GM18526 (cell line): ENCODE measurements around the gene TNFRSF17.
"Not testable (repeated sequence)": the region's sequence is repeated elsewhere in the genome, so short reads cannot be mapped to it uniquely, and the experiment has no call there.

Experiments
- POLR2A ChIP-seq: IDR thresholded peaks from 3 replicates; pipeline ENCODE4 v1.6.1; 2011; ENCODE audit not compliant: insufficient read length; ENCODE audit errors: extremely low read depth

The TNFRSF17 gene

DNA sequence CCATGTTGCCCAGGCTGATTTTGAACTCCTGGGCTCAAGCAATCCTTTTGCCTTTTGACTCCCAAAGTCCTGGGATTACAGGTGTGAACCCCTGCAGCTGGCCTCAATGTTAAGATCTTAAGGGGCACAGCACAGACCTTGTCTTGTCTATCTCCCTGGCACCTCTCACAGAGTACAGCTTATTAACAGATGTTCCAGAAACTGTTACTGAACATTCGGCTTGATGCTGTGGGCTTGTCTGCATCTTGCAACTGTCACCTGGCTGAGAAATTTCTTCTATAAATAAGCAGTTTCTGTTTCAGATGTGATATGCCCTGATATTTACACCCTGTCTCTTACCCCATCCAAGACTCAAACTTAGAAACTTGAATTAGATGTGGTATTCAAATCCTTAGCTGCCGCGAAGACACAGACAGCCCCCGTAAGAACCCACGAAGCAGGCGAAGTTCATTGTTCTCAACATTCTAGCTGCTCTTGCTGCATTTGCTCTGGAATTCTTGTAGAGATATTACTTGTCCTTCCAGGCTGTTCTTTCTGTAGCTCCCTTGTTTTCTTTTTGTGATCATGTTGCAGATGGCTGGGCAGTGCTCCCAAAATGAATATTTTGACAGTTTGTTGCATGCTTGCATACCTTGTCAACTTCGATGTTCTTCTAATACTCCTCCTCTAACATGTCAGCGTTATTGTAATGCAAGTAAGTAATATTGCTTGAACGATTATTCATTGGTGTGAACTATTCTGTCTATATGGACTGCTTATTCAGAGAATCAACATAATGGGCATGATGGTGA is at the start of gene TNFRSF17:
Gene TNFRSF17 (plus strand): TSS at position 450 of the 791 bp plus-strand sequence. CDS start 115 bp downstream, at position 565.
- no peak for TF ChIP-seq POLR2A

DNA sequence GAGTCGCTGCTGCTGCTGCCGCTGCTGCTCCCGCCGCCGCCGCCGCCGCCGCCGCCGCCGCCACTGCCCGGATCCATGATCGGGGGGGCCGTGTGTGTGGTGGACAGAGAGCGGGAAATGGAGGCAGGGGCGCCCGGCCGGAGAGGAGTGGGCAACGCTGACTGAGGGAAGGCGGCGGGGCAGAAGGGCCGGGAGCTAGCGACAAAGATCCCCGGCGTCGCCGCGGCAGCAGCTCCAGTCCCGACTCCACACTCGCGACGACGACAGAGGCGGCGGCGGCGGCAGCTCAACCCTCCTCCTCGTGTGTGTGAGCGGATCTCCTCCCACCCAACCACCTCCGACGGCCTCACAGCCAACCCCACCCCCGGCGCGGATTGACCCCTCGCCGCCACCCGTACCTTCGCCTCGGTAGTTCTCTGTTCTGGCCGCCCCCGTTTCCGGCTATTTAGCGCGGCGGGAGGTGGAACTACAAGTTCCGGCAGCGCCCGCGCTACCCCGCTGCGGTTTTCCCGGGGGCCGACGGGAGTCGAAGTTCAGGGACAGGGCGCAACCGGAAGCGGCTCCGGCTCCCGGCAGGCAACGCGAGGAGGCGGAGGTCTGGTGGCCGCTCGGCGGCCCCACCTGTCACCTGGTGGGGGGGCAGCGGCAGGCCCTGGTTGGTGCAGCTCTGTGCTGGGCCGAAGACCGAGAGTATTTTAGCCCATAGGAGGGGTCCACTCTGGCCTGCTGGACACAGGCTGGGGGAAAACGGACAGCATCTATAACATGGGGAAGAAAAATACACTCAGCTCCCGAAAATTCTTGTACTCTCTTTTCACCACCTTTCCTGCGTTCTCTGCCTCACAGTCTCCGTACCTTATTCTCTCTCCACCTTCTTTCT is 49.1 kb upstream of the TNFRSF17 start, which contains the start of gene GSPT1:
Gene GSPT1 (minus strand): TSS at position 313 of the 880 bp plus-strand sequence. CDS start 236 bp downstream, at position 77.
- TF ChIP-seq POLR2A, result peak; percentile 80

DNA sequence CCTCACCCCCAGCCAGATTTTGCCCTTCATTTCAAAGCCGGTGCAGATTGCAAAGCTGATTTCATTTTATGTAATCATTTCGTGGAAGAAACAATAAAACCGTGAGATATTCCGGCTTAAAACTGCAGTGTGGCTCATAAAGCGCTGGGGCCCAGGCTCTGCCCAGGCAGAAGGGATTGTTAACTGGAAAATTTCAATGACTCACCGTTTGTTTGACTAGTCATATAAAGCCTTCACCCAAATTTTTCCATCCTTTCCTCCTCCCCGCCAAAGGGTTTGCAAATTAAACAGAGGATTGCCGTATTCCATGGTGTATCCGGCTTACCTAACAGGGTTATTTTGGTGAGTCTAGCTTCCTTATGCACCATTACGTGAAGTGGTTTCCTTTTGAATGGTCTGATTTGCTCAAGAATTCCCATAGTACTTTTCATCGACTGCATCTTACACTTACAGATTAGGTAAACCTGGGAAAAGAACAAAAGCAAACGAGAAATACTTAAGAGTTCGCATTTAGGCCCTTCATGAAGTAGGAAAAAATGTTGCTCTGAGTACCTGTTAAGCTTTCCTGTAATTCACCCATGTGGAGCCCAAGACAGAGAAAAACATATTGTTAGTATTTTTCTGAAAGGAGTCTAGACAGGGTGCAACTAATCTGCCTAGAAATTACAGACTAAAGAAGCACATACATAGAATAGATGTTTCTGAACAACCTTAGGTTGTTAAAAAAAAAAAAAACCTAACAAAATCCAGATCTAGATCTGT is 48.3 kb upstream of the TNFRSF17 start:
- TF ChIP-seq POLR2A, result no peak

DNA sequence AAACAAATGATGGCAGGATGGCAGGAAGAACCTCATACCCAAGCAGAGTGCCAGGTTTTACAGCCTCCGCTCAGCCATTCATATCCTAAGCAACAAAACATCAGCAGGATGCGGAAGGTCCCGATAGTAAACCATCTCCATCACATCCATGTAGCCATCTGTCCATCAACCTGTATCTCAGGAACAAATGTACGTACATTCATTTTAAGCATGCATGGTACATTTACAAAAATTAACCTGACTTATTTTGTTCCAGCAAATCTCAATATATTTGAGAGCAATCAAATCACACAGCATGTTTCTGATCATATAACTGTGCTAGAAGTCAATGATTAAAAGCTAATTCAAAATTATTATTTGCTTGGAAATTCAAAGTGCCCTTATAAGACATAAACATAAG is 23.1 kb upstream of the TNFRSF17 start, which contains the start of gene NPIPB2:
Gene NPIPB2 (minus strand): TSS at position 101 of the 400 bp plus-strand sequence. CDS start 0 bp downstream, at position 101.
- TF ChIP-seq POLR2A, result not testable (repeated sequence)

DNA sequence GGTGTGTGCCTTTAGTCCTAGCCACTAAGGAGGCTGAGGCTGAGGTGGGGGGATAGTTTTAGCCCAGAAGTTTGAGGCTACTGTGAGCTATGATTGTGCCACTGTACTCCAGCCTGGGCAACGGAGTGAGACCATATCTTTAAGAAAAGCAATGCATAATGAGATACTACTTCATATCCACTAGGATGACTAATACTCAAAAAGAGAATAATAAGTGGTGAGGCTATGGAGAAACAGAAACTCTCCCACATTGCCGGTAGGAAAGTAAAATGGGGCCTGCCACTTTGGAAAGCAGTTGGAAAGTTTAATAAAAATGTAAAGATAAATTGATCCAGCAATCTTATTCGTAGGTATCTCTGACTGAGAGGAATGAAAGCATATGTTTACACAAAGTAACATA is 18.6 kb upstream of the TNFRSF17 start:
- TF ChIP-seq POLR2A, result no peak

DNA sequence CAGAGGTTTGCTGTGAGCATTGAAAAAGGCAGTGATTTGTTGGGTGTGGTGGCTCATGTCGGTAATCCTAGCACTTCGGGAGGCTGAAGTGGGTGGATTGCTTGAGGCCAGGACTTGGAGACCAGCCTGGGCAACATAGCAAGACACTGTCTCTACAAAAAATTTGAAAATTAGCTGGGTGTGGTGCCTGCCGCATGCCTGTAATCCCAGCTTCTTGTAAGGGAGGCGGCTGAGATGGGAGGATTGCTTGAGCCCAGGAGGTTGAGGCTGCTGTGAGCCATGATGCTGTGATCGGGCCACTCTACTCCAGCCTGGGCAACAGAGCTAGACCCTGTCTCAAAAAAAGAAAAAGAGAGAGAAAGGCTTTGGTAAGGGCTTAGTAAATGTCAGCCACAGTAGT is 16.2 kb upstream of the TNFRSF17 start:
- no peak for TF ChIP-seq POLR2A

DNA sequence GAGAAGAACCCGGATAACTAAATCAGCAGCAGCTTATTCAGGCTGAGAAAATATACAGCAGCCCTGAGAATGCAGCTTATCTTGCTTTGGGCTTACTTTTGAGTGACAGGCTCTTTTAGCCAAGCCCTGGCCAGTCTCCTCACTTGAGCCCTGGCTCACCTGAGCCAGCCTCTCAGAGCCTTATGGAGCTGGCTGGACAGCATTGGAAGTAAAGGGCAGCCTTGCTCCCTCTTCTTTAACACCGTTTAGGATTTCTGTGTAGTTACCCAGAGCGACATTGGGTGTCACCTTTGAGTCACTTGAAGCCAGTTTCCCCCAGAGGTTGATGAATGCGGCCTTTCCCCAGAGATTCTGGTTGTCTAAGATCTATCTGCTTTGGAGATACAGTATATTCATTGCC is 15.5 kb upstream of the TNFRSF17 start:
- no peak for TF ChIP-seq POLR2A

DNA sequence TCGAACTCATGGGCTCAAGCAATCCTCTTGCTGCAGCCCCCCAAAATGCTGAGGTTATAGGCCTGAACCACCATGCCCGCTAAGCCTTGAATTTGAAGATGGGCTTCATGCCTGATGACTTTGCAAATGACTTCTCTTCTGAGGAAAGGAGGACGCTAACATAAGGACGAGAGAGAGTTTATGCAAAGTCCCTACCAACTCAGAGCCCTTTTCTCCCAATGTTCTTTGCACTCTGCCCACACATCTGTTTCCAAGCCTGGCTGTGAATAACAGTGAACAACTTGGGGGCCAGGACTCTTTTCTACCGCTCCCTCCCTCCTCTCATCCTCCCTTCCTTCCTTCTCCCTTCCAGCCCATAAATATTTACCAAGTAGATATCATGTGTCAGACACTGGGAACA is 14.6 kb upstream of the TNFRSF17 start:
- no peak for TF ChIP-seq POLR2A

DNA sequence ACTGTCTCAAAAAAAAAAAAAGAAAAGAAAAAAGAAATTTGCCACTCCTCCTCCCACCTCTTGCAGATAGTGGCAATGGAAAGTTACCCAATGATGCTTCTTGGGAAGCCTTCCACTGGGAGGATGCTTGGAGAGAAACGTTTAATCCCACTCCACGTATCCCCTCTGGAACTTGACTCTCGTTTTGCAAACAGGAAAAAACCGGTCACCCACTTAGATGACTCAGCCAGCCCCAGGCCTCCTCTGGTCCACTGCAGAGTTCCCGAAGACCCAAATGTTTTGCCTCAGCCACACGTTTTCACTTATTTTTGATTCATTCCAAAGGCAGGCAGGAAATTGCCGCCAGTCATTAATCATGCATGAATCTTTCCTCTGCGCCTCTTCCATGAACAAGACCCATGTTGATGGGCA is 9.3 kb upstream of the TNFRSF17 start:
- no peak for TF ChIP-seq POLR2A

DNA sequence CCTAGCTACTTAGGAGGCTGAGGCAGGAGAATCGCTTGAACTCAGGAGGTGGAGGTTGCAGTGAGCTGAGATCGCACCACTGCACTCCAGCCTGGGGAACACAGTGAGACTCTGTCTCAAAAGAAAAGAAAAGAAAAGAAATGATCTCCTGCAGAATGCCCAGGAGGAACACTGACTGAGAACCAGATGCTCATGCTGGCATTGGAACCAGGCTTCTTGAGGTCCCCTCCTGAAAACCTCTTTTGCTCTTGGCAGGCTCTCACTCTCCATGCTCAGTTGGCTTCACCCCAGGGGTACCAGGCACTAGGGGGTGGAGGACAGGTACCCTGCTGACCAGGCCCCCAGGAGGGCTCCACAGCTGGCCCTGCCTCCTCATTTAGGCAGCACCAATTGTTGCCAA is 8.5 kb upstream of the TNFRSF17 start:
- no peak for TF ChIP-seq POLR2A

DNA sequence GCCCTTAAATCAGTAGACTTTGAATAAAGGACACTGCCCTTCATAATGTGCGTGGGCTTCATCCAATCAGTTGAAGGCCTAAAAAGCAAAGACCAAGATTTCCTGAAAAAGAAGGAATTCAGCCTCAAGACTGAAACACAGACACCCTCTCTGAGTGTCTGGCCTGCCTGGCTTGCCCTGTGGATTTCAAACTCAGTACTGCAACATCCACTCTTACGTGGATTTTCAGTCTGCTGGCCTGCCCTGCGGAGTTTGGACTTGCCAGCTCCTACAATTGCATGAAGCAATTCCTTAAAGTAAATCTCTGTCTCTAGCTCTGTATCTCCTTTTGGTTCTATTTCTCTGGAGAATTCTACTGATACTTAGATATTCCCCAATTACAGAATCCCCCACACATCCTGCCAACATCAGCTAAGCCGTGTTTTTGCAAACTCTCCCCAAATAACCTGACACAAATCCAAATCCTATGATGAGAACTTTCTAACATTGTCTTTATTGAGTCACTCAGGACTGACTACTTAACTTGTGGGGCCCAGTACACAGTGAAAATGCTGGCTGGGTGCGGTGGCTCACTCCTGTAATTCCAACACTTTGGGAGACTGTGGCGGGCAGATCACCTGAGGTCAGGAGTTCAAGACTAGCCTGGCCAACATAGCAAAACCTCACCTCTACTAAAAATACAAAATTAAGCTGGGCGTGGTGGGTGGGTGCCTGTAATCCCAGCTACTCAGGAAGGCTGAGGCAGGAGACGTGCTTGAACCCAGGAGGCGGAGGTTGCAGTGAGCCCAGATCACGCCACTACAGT is 7.2 kb upstream of the TNFRSF17 start:
- TF ChIP-seq POLR2A, result no peak

DNA sequence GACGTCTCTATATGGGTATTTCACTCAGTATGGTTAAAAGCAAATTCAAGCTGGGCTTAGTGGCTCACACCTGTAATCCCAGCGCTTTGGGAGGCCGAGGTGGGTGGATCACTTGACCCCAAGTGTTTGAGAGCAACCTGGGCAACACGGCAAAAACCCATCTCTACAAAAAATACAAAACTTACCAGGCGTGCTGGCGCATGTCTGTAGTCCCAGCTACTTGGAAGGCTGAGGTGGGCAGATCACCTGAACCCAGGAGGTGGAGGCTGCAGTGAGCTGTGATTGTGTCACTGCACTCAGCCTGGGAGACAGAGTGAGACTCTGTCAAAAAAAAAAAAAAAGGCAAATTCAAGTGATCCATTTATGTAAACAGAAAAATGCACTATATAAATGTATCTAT is 1.3 kb upstream of the TNFRSF17 start:
- no peak for TF ChIP-seq POLR2A

DNA sequence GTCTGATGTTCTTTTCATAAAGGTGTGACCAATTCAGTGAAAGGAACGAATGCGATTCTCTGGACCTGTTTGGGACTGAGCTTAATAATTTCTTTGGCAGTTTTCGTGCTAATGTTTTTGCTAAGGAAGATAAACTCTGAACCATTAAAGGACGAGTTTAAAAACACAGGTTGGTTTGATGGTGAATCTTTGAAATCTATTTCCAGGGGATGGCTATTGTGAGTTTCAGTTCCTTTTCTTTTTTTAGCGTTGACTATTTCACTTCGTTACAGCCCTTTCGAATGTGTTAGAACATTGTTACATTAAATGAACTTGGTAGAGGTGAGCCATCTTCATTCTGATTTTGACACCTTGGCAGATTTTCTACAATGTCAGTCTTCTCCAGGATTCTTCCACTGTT is 1.2 kb downstream of the TNFRSF17 start:
- TF ChIP-seq POLR2A, result no peak

DNA sequence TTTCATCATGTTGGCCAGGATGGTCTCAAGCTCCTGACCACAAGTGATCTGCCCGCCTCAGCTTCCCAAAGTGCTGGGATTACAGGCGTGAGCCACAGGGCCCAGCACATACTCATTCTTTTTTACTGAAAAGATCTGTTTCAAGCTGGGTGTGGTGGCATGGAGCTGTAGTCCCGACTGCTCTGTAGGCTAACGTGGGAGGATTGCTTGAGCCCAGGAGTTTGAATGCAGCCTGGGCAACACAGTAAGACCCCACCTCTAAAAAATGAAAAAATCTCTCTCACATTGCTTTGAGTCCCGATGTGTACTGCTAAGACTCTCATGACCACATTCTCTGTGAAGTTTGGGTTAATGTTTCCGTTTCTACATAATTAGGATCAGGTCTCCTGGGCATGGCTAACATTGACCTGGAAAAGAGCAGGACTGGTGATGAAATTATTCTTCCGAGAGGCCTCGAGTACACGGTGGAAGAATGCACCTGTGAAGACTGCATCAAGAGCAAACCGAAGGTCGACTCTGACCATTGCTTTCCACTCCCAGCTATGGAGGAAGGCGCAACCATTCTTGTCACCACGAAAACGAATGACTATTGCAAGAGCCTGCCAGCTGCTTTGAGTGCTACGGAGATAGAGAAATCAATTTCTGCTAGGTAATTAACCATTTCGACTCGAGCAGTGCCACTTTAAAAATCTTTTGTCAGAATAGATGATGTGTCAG is 2.3 kb downstream of the TNFRSF17 start:
- no peak for TF ChIP-seq POLR2A

DNA sequence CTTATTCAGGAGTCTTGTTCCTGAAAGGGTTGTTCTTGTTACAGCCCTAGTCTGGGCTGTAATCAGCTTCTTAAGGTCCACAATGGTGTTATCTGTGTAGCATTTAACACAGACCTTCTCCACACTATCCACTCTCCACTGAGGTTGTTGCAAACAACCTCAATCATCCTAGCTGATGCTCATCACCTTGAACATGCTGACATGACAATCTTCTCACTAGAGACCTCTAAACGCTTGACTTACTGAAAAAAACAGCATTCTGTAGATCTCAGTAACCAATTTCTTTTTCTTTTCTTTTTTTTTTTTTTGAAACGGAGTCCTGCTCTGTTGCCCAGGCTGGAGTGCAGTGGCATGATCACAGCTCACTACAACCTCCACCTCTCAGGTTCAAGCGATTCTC is 3.6 kb downstream of the TNFRSF17 start:
- TF ChIP-seq POLR2A, result no peak
